ENCODE measurements around the gene TOR1B.

TOR1B gene

GRCh38 chr9:129849901-129850300, 46.9 kb downstream of the TOR1B start:
- DNase-seq: no peak

- DNase-seq: no peak
These were observed 48.0 kb downstream of the TOR1B start for GRCh38 chr9:129850821-129851550.

- no peak for DNase-seq
These were observed 48.8 kb downstream of the TOR1B start for GRCh38 chr9:129851821-129852220.

GRCh38 chr9:129852579-129852978, 49.6 kb downstream of the TOR1B start:
- DNase-seq: no peak

GRCh38 chr9:129853614-129854013, 50.6 kb downstream of the TOR1B start:
- DNase-seq: no peak

- DNase-seq: no peak
These were observed 51.7 kb downstream of the TOR1B start for GRCh38 chr9:129854588-129855110.

GRCh38 chr9:129857207-129857606, 54.2 kb downstream of the TOR1B start:
- DNase-seq: no peak

GRCh38 chr9:129858167-129858962, 55.4 kb downstream of the TOR1B start:
- no peak for DNase-seq
